OCI-LY7 (cell line): ENCODE results near the gene NFKBIB. TPM values are rescaled to one million over a fixed set of nuclear protein-coding genes. Genes with fewer than 3 reads are reported as not detected.
A peak's percentile ranks its signal among the peaks of the same experiment; 100 is the strongest.

Experiments
- BruUV-seq: library from RNA; stranded (reverse); fragments of 400-500 nt; replicated peaks from 2 replicates; lab custom pipeline; 2021; lab: Mats Ljungman, UMichigan
- CTCF ChIA-PET: fragments of 300-600 bp; sonication (Branson Sonifier 250); formaldehyde crosslinking; loops from one replicate; lab custom pipeline; 2022; ENCODE audit warnings: antibody characterized with exemption; ENCODE audit not compliant: unreplicated experiment; lab: Charles Lee
- POLR2A ChIA-PET: fragments of 300-600 bp; sonication (Branson Sonifier 250); formaldehyde crosslinking; loops from one replicate; lab custom pipeline; 2022; ENCODE audit warnings: antibody characterized with exemption; lab: Charles Lee
- DNase-seq: peaks from one replicate; pipeline ENCODE4 v3.0.0-alpha.2; 2015; ENCODE audit warnings: low spot score
- H2AFZ ChIP-seq: fragments of 200-600 bp; sonication (generic), shearing (Covaris generic); 2 replicates; pipeline ENCODE4 v1.6.1; 2014; ENCODE audit warnings: mild to moderate bottlenecking, antibody characterized with exemption, low read length, moderate library complexity
- H3K27ac ChIP-seq: fragments of 200-600 bp; sonication (generic); 2 replicates; pipeline ENCODE4 v1.5.1; 2014; ENCODE audit warnings: mixed run types, low read depth, mild to moderate bottlenecking, moderate library complexity, low read length, inconsistent platforms; ENCODE audit not compliant: poor library complexity, severe bottlenecking
- H3K36me3 ChIP-seq: fragments of 200-600 bp; sonication (generic); 2 replicates; pipeline ENCODE4 v1.6.1; 2014; ENCODE audit warnings: mild to moderate bottlenecking, antibody characterized with exemption, low read length, moderate library complexity, mixed read lengths; ENCODE audit not compliant: insufficient read depth
- H3K4me1 ChIP-seq: fragments of 200-600 bp; sonication (generic); 2 replicates; pipeline ENCODE4 v1.5.1; 2014; ENCODE audit warnings: mild to moderate bottlenecking, low read length; ENCODE audit not compliant: insufficient read depth, poor library complexity, severe bottlenecking
- H3K4me2 ChIP-seq: fragments of 200-600 bp; sonication (generic); 2 replicates; pipeline ENCODE4 v1.6.1; 2014; ENCODE audit warnings: mild to moderate bottlenecking, low read length
- H3K4me3 ChIP-seq: fragments of 200-600 bp; sonication (generic); 2 replicates; pipeline ENCODE4 v1.5.1; 2014; ENCODE audit warnings: mild to moderate bottlenecking, low read depth, low read length; ENCODE audit not compliant: poor library complexity, severe bottlenecking
- H3K79me2 ChIP-seq: fragments of 200-600 bp; sonication (generic); 2 replicates; pipeline ENCODE4 v1.6.1; 2016; ENCODE audit warnings: low read depth, mild to moderate bottlenecking, low read length, moderate library complexity, mixed read lengths; ENCODE audit not compliant: insufficient read depth
- H3K9me2 ChIP-seq: fragments of 200-600 bp; sonication (generic); 2 replicates; pipeline ENCODE4 v1.6.1; 2016; ENCODE audit warnings: mild to moderate bottlenecking, low read length, mixed read lengths; ENCODE audit not compliant: insufficient read depth
- H3K9me3 ChIP-seq: fragments of 200-600 bp; sonication (generic); 2 replicates; pipeline ENCODE4 v1.6.1; 2014; ENCODE audit warnings: mild to moderate bottlenecking, mixed run types, low read length, mixed read lengths
- H4K20me1 ChIP-seq: fragments of 200-600 bp; sonication (generic); 2 replicates; pipeline ENCODE4 v1.6.1; 2014; ENCODE audit warnings: mild to moderate bottlenecking, antibody characterized with exemption, low read length, moderate library complexity, mixed read lengths; ENCODE audit not compliant: insufficient read depth
- EZH2phosphoT487 ChIP-seq: fragments of 200-600 bp; sonication (generic); IDR thresholded peaks from 2 replicates; pipeline ENCODE4 v1.6.1; 2018; ENCODE audit warnings: low read depth, borderline replicate concordance, mild to moderate bottlenecking, mixed run types, antibody characterized with exemption, low read length, moderate library complexity, mixed read lengths
- intact Hi-C: fragments of 100-400 bp; cut with micrococcal nuclease; formaldehyde crosslinking; loops from one replicate; pipeline ENCODE4 v1.10.0; 2022; ENCODE audit not compliant: unreplicated experiment
- total RNA-seq, 2 experiments: library from RNA; depleted of rRNA in 1 of 2; stranded (reverse); fragments of >200 nt in 1 of 2; shearing (Covaris generic) in 1 of 2; gene quantifications; 2 replicates each; pipeline ENCODE4 v1.2.3, GENCODE V29; 2014 to 2022
- TF ChIP-seq, protein P1 (sequence below): fragments of 200-600 bp; sonication (generic); conservative IDR thresholded peaks from 2 replicates; pipeline ENCODE4 v1.5.1; 2014; ENCODE audit warnings: mild to moderate bottlenecking, antibody characterized with exemption, low read length, moderate library complexity, mixed read lengths

Gene NFKBIB
- total RNA-seq, 2 experiments from 2014 or later: 20.4 to 25.3 TPM

DNA sequence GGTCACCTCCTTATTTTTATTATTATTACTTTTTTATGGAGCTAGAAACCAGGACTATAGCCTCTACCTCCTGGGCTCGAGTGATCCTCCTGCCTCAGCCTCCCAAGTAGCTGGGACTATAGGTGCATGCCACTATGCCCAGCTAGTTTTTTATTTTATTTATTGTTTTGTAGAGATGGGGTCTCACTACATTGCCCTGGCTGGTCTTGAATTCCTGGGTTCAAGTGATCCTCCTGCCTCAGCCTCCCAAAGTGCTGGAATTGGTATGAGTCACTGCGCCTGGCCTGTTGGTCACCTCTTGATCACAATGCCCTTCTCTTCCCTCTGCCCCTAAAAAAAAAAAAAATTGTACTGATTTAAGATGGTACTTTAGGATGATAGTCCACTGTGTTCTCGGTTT is 51.4 kb downstream of the NFKBIB start:
- POLR2A ChIA-PET: interaction anchor here (0.7 kb wide), 1 partner anchor 20 kb away, joined by 3 read pairs; no protein-coding TSS in a partner anchor

DNA sequence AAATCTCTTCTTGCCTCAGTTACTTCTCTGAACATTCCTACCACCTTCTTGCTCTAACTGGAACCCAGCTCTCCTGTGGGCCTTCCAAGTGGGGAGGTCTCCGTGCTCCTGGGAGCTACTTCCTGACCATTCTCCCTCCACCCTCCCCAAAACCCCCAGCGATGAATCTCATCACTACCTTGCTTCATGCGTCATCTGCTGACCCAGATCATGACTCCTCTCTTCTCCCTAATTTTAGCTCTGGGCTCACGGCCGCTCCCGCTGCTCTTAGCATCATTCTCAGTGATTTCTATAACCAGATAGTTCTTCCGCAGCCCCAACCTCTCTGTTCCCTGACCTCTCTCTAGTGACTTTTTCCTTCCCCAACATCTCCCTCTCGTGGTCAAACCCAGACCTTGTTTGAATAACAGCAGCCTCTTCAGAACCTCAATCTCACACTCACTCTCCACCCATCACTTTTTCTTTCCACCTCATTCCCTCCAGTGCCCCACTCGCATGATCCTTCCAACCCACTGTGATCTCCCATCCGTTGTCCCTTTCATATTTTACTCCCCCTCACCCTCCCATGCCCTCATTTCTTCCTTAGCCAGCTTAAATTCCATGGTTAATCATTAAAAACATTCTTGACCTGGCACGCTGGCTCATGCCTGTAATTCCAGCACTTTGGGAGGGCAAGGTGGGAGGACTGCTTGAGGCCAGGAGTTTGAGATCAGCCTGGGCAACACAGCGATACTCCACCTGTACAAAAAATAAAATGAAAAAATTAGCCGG is 52.8 kb downstream of the NFKBIB start:
- Histone ChIP-seq H3K36me3 (no peaks in the 10 kb centered on the region), H3K4me2 (peak overlapping the region; percentile 26; the same call in 1 of the 2 replicates), H2AFZ (no peak overlapping the region; the same call in 1 of the 2 replicates), H3K4me3 (no peak overlapping the region), H4K20me1 (no peaks in the 10 kb centered on the region), H3K79me2 (no peaks in the 10 kb centered on the region), H3K27ac (no peak overlapping the region), H3K9me3 (no peaks in the 10 kb centered on the region), H3K9me2 (no peaks in the 10 kb centered on the region), H3K4me1 (no peaks in the 10 kb centered on the region)
- ChIA-PET CTCF (no interaction called here), POLR2A (no interaction called here)
- intact Hi-C loops: no loop called here
- DNase-seq: peak; percentile 63
- TF ChIP-seq, protein P1, sequence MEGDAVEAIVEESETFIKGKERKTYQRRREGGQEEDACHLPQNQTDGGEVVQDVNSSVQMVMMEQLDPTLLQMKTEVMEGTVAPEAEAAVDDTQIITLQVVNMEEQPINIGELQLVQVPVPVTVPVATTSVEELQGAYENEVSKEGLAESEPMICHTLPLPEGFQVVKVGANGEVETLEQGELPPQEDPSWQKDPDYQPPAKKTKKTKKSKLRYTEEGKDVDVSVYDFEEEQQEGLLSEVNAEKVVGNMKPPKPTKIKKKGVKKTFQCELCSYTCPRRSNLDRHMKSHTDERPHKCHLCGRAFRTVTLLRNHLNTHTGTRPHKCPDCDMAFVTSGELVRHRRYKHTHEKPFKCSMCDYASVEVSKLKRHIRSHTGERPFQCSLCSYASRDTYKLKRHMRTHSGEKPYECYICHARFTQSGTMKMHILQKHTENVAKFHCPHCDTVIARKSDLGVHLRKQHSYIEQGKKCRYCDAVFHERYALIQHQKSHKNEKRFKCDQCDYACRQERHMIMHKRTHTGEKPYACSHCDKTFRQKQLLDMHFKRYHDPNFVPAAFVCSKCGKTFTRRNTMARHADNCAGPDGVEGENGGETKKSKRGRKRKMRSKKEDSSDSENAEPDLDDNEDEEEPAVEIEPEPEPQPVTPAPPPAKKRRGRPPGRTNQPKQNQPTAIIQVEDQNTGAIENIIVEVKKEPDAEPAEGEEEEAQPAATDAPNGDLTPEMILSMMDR: peak; percentile 76
- TF ChIP-seq EZH2phosphoT487: no peak
- BruUV-seq: no TSS peak

More for the DNA sequence above, 51.4 kb downstream of the NFKBIB start:
- Histone ChIP-seq H3K36me3 (no peaks in the 10 kb centered on the region), H3K9me3 (no peaks in the 10 kb centered on the region), H3K4me3 (no peak overlapping the region), H3K27ac (no peak overlapping the region), H2AFZ (no peak overlapping the region), H3K4me1 (no peaks in the 10 kb centered on the region), H4K20me1 (no peaks in the 10 kb centered on the region), H3K79me2 (no peaks in the 10 kb centered on the region), H3K4me2 (no peak overlapping the region), H3K9me2 (no peaks in the 10 kb centered on the region)
- intact Hi-C loops: no loop called here
- no TSS peak for BruUV-seq
- CTCF ChIA-PET: no interaction called here
- DNase-seq: no peak
- TF ChIP-seq EZH2phosphoT487: no peak

DNA sequence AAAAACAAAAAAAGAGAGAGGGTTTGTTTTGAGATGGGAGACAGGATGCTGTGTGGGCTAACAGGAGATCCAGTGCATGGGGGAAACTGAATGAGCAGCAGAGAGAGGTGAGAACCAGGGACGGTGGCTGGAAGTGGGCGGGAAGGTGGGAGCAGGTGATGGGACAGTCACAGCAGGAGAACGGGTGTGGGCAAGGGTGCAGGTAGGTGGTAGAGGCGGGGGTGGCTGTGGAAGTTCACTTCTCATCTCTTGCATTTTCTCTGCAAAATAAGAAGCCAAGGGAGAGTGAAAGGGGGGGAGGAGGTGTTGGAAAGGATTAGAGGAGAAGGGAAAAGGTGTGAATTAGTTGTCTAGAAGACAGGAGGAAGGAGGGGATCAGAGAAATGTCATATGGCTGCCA is 53.9 kb downstream of the NFKBIB start:
- Histone ChIP-seq H3K4me3 (no peak overlapping the region), H3K9me3 (no peaks in the 10 kb centered on the region), H3K79me2 (no peaks in the 10 kb centered on the region), H3K36me3 (no peaks in the 10 kb centered on the region), H3K4me1 (no peaks in the 10 kb centered on the region), H3K27ac (no peak overlapping the region), H2AFZ (no peak overlapping the region), H3K9me2 (no peaks in the 10 kb centered on the region), H3K4me2 (no peak overlapping the region), H4K20me1 (no peaks in the 10 kb centered on the region)
- DNase-seq: no peak
- intact Hi-C loops: no loop called here
- TF ChIP-seq EZH2phosphoT487: no peak
- TF ChIP-seq, protein P1: no peak
- CTCF ChIA-PET: no interaction called here
- no TSS peak for BruUV-seq
- POLR2A ChIA-PET: no interaction called here
